Muscle of leg (tissue), 11 donors: ENCODE measurements around the gene ZSWIM9. TPM values are rescaled to one million over a fixed set of nuclear protein-coding genes. Genes with fewer than 3 reads are reported as not detected.
"Not testable (repeated sequence)": the region's sequence is repeated elsewhere in the genome, so short reads cannot be mapped to it uniquely, and the experiment has no call there.

ENCODE experiments used
- DNase-seq: peaks from one replicate; pipeline ENCODE4 v3.0.0; 2013
- H3K27ac ChIP-seq: one replicate; pipeline ENCODE4 v1.5.1; 2013; ENCODE audit warnings: mild to moderate bottlenecking, low read length, control low read depth
- H3K27me3 ChIP-seq: one replicate; pipeline ENCODE4 v1.6.1; 2013; ENCODE audit warnings: low read length; ENCODE audit not compliant: control insufficient read depth, insufficient read depth
- H3K36me3 ChIP-seq: one replicate; pipeline ENCODE4 v1.6.1; 2013; ENCODE audit warnings: low read length; ENCODE audit not compliant: control insufficient read depth, insufficient read depth
- H3K4me1 ChIP-seq: one replicate; pipeline ENCODE4 v1.6.1; 2013; ENCODE audit warnings: low read length; ENCODE audit not compliant: control insufficient read depth, insufficient read depth
- H3K4me3 ChIP-seq: one replicate; pipeline ENCODE4 v1.5.1; 2013; ENCODE audit warnings: low read length, control low read depth
- H3K9me3 ChIP-seq: replicated peaks from 2 replicates; pipeline ENCODE4 v1.6.1; 2013; ENCODE audit warnings: low read depth, low read length; ENCODE audit not compliant: control insufficient read depth
- WGBS: methylation state at CpG from one replicate; pipeline ENCODE4 v1.1.5; 2013; ENCODE audit warnings: missing lambda C conversion rate; ENCODE audit not compliant: insufficient coverage; 5-methylcytosine and 5-hydroxymethylcytosine counted together
- polyA plus RNA-seq, 8 donors: library from polyadenylated mRNA; unstranded; fragments of 120-200 nt; gene quantifications; one replicate each; pipeline versions ENCODE4 v1.2.1 to v1.2.3, GENCODE V29; 2013; ENCODE audit warnings: inconsistent platforms in 1 of 8, low replicate concordance in 1 of 8; ENCODE audit not compliant: insufficient read length in 8 of 8, insufficient read depth in 1 of 8
- total RNA-seq: library from RNA; stranded (reverse); fragments of 120-200 nt; gene quantifications from one replicate; pipeline ENCODE4 v1.2.4, GENCODE V29; 2013

The ZSWIM9 gene
- total and polyA plus RNA-seq, 9 donors: 1.0 to 8.7 (median 7.4) TPM

DNA sequence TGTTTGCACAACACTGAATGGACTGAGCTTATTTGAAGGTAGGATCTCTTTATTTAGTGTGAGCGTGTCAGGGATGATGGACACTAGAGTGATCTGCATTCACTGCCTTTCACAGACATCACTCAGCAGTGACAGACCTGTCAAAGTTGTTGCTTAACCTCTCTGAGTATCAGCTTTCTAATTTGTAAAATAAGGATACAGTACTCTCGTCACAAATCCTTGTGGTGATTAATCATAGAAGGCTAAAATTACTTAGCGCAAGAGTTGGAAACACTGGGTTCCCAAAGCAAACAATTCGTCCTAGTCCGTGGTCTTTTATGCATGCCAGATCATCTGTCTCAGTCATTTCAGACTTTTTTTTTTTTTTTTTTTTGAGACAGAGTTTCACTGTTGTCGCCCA, 68.6 kb downstream of the ZSWIM9 start:
- H3K36me3 ChIP-seq: peaks cover 23% of the 10 kb centered on the region
- H3K27me3 ChIP-seq: no peaks in the 10 kb centered on the region
- H3K4me1 ChIP-seq: no peaks in the 10 kb centered on the region
- WGBS: 96% methylated on average over 3 of the region's 6 CpGs
- no peaks in the 10 kb centered on the region for H3K9me3 ChIP-seq
- no peak overlapping the region for H3K27ac ChIP-seq
- no peak overlapping the region for H3K4me3 ChIP-seq
- DNase-seq: no peak

DNA sequence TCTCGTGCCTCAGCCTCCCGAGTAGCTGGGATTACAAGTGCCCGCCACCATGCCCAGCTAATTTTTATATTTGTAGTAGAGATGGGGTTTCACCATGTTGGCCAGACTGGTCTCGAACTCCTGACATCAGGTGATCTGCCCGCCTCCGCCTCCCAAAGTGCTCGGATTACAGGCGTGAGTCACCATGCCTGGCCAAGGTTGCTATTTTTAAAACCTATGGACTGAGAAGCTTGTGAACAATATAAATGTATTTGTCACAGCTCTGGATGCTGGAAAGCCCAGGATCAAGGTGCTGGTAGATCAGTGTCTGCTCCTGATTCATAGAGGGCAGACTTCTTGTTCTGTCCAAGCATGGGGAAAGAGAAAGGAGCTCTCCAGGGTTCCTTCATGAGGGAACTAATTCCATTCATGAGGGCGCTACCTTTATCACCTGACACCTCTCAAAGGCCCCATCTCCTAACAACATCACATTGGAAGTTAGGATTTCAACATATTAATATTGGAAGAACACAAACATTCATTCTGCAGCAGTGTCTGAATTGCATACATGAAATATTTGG, 69.2 kb downstream of the ZSWIM9 start:
- DNase-seq: no peak
- Histone ChIP-seq H3K9me3 (no peaks in the 10 kb centered on the region), H3K4me1 (no peaks in the 10 kb centered on the region), H3K27me3 (no peaks in the 10 kb centered on the region), H3K27ac (no peak overlapping the region), H3K4me3 (no peak overlapping the region), H3K36me3 (peaks cover 23% of the 10 kb centered on the region)
- 87% methylated on average over 6 of the region's 9 CpGs for WGBS

DNA sequence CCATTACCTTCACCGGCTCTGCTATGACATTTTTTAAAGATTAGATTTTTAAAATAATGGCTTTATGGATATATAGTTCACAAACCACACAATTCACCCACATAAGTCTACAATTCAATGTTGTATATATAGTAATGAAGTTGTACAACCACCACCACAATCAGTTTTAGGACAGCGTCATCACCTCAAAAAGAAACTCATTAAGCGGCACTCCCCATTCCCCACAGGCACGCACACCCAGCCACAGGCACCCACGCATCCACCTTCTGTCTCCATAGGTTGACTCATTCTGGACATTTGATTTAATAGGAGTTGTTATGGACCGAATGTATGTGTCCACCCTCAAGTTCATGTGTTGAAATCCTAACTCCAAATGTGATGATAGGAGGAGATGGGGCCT, 71.3 kb downstream of the ZSWIM9 start:
- H3K36me3 ChIP-seq: peaks cover 26% of the 10 kb centered on the region

DNA sequence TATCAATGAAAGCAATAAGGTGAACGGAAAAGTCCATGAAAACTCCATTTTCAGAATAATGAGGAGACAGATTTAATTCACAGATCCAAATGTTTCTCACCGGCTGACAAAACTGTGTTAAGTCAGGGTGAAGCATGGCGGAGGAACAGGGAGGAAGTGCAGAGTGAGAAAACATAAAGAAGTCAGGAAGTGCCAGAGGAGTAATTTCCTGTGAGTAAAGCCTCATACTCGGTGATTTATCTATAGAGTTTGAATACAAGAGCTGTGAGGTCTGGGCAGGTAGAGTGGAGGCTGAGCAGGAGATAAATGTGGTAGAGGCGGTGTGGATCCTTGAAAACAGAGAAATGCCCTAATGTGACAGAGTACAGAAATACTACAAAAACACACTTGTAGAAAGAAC, 73.8 kb downstream of the ZSWIM9 start:
- WGBS: 14% methylated on average over 3 of the region's 5 CpGs
- DNase-seq: no peak
- Histone ChIP-seq H3K27ac (peak overlapping the region; percentile 15), H3K27me3 (no peaks in the 10 kb centered on the region), H3K36me3 (peaks cover 17% of the 10 kb centered on the region), H3K4me3 (no peak overlapping the region), H3K4me1 (no peaks in the 10 kb centered on the region), H3K9me3 (no peaks in the 10 kb centered on the region)

More for the DNA sequence above, 71.3 kb downstream of the ZSWIM9 start:
- not testable (repeated sequence) for H3K9me3 ChIP-seq, H3K27me3 ChIP-seq, H3K27ac ChIP-seq, H3K4me1 ChIP-seq, DNase-seq, H3K4me3 ChIP-seq
- WGBS: no CpG with 5 or more reads among the region's 6 CpGs

DNA sequence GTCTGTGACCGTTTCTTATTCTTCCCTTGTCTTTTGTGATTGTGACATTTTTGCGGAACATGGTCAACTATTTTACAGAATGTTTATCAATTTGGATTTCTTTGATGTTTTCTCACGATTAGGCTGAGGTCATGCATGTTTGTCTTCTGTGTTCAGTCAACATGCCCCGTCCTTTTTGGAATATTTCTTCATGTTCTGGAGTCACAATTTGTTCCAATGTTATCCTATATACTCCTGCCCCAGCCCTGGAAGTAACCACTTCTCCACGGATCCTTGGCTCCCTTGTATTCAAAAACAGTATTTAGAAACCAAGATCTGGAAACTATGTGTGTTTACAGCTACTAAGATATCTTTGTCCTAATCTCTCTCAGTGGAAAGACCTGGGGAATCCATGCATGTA, 75.6 kb downstream of the ZSWIM9 start:
- Histone ChIP-seq H3K27me3 (no peaks in the 10 kb centered on the region), H3K4me1 (no peaks in the 10 kb centered on the region), H3K27ac (no peak overlapping the region), H3K9me3 (no peaks in the 10 kb centered on the region), H3K36me3 (peaks cover 16% of the 10 kb centered on the region), H3K4me3 (no peak overlapping the region)
- 100% methylated on average over 1 of the region's 5 CpGs for WGBS
- DNase-seq: no peak

DNA sequence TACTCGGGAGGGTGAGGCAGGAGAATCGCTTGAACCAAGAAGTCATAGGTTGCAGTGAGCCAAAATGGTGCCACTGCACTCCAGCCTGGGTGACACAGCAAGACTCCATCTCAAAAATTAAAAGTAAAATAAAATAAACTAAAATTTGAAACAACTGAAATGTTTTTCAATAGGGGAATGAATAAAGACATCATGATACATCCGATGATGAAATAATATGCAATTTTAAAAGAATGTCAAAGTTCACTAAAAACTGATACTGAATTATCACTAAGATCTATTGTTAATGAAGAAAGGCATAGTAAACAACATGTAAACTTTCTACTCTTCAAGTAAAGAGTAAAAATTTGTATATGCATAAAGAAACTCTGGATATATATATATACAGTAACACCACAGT, 76.7 kb downstream of the ZSWIM9 start:
- no peaks in the 10 kb centered on the region for H3K9me3 ChIP-seq
- 100% methylated on average over 1 of the region's 3 CpGs for whole genome bisulfite sequencing
- H3K36me3 ChIP-seq: peaks cover 12% of the 10 kb centered on the region
- no peaks in the 10 kb centered on the region for H3K27me3 ChIP-seq
- H3K4me1 ChIP-seq: no peaks in the 10 kb centered on the region
- H3K27ac ChIP-seq: no peak overlapping the region
- no peak for DNase-seq
- H3K4me3 ChIP-seq: no peak overlapping the region

Other genes with a start within 250 kb of the ZSWIM9 start
- not detected for gene BSPH1, start 178.5 kb upstream of the ZSWIM9 start, total RNA-seq
- gene BSPH1, start 178.5 kb upstream of the ZSWIM9 start, polyA plus RNA-seq: not detected
- gene ELSPBP1, start 176.0 kb upstream of the ZSWIM9 start, total RNA-seq: not detected
- not detected for gene ELSPBP1, start 176.0 kb upstream of the ZSWIM9 start, polyA plus RNA-seq
- not detected for gene CABP5, start 126.6 kb upstream of the ZSWIM9 start, total RNA-seq
- under 1 TPM in 1 of 8 donors, not detected in 7; 0.10 TPM for gene CABP5, start 126.6 kb upstream of the ZSWIM9 start, polyA plus RNA-seq
- 31.4 TPM for gene PLA2G4C, start 59.9 kb upstream of the ZSWIM9 start, total RNA-seq
- gene PLA2G4C, start 59.9 kb upstream of the ZSWIM9 start, polyA plus RNA-seq: 10 to 100 TPM; 20.0 to 49.8 (median 32.3) TPM
- 20.4 TPM for gene LIG1, start 336 bp upstream of the ZSWIM9 start, total RNA-seq
- 10 to 100 TPM; 20.2 to 37.4 (median 29.1) TPM for gene LIG1, start 336 bp upstream of the ZSWIM9 start, polyA plus RNA-seq
- gene CARD8, start 85.2 kb downstream of the ZSWIM9 start, total RNA-seq: 33.2 TPM
- 10 to 100 TPM; 29.3 to 42.6 (median 36.0) TPM for gene CARD8, start 85.2 kb downstream of the ZSWIM9 start, polyA plus RNA-seq
- gene ZNF114, start 99.4 kb downstream of the ZSWIM9 start, total RNA-seq: 5.2 TPM
- 1 to 10 TPM; 1.8 to 4.5 (median 3.2) TPM for gene ZNF114, start 99.4 kb downstream of the ZSWIM9 start, polyA plus RNA-seq
- 67.4 TPM for gene EMP3, start 154.9 kb downstream of the ZSWIM9 start, total RNA-seq
- 100 to 1,000 TPM; 121 to 166 (median 144) TPM for gene EMP3, start 154.9 kb downstream of the ZSWIM9 start, polyA plus RNA-seq
- gene TMEM143, start 193.3 kb downstream of the ZSWIM9 start, total RNA-seq: 4.1 TPM
- 10 to 100 TPM in 7 of 8 donors, 1 to 10 TPM in 1; 8.0 to 17.4 (median 15.0) TPM for gene TMEM143, start 193.3 kb downstream of the ZSWIM9 start, polyA plus RNA-seq
- gene SYNGR4, start 193.7 kb downstream of the ZSWIM9 start, total RNA-seq: not detected
- gene SYNGR4, start 193.7 kb downstream of the ZSWIM9 start, polyA plus RNA-seq: under 1 TPM in 1 of 8 donors, not detected in 7; 0.17 TPM
- 57.5 TPM for gene KDELR1, start 220.9 kb downstream of the ZSWIM9 start, total RNA-seq
- 100 to 1,000 TPM; 104 to 162 (median 129) TPM for gene KDELR1, start 220.9 kb downstream of the ZSWIM9 start, polyA plus RNA-seq
- gene GRIN2D, start 223.0 kb downstream of the ZSWIM9 start, total RNA-seq: 0.58 TPM
- 1 to 10 TPM in 7 of 8 donors, under 1 TPM in 1; 0.93 to 3.1 (median 2.1) TPM for gene GRIN2D, start 223.0 kb downstream of the ZSWIM9 start, polyA plus RNA-seq